ENCODE measurements around the gene AFF4. TPM values are rescaled to one million over a fixed set of nuclear protein-coding genes. Genes with fewer than 3 reads are reported as not detected.
"Not testable (repeated sequence)": the region's sequence is repeated elsewhere in the genome, so short reads cannot be mapped to it uniquely, and the experiment has no call there.

The AFF4 gene
- polyA plus RNA-seq, 2 of the 4 experiments (the other 2 are of a cell fraction) = 22.1 to 43.5 TPM

GRCh38 chr5:132947671-132948070 is 15.8 kb downstream of the AFF4 start:
- ATAC-seq = peak in 1 of 2 experiments; percentile 46; a peak in 4 of 6 replicates
- TF ChIP-seq MAZ (IDR thresholded peaks at IDR 0.05; ENCODE audit: borderline replicate concordance, low read depth, low read length) (no peak), ZC3H11A (IDR thresholded peaks at IDR 0.05) (no peak), CHD4 (IDR thresholded peaks at IDR 0.05; ENCODE audit: borderline replicate concordance) (no peak)
- Histone ChIP-seq H3K4me3 (no peak overlapping the region), H3K4me1 (peaks cover 21% of the 10 kb centered on the region), H3K4me2 (peak overlapping the region; percentile 29), H3K27ac (no peak overlapping the region), H3K9me3 (no peaks in the 10 kb centered on the region)
- WGBS (ENCODE audit: missing lambda C conversion rate) = 12% methylated on average over 2 of the region's 2 CpGs
- FAIRE-seq = peak; percentile 32
- ChIA-PET POLR2A (no interaction called here), CTCF (interaction anchor here (1.3 kb wide), 1 partner anchor 37 kb away, joined by 3 read pairs; no protein-coding TSS in a partner anchor)
- DNase-seq (ENCODE audit: low read depth in 1 of 2, low spot score in 1 of 2) = no peak

DNA sequence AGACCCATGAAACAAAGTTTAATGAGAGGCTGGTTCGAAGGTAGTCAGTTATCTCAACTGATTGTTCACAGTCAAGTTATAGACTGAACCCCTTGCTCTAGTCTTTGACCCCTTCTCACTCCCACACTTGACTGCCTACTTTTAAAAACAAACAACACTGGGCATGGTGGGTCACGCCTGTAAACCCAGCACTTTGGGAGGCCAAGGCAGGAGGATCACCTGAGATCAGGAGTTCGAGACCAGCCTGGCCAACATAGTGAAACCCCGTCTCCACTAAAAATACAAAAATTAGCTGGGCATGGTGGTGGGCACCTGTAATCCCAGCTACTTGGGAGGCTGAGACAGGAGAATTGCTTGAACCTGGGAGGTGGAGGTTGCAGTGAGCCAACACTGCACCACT is 18.1 kb downstream of the AFF4 start:
- peaks cover 21% of the 10 kb centered on the region for H3K4me1 ChIP-seq
- CTCF ChIA-PET; FAIRE-seq; H3K4me2 ChIP-seq; H3K4me3 ChIP-seq; H3K9me3 ChIP-seq; ATAC-seq; POLR2A ChIA-PET; DNase-seq (ENCODE audit: low read depth in 1 of 2, low spot score in 1 of 2); H3K27ac ChIP-seq: not testable (repeated sequence)
- 90% methylated on average over 4 of the region's 4 CpGs for WGBS (ENCODE audit: missing lambda C conversion rate)

- Histone ChIP-seq H3K27ac (no peak overlapping the region), H3K9me3 (no peaks in the 10 kb centered on the region), H3K4me1 (peaks cover 13% of the 10 kb centered on the region), H3K4me2 (no peak overlapping the region), H3K4me3 (no peak overlapping the region)
- CTCF ChIA-PET = interaction anchor here (1.4 kb wide), 1 partner anchor 20 kb away, joined by 4 read pairs; the partner anchor contains the start of gene AFF4
- POLR2A ChIA-PET = no interaction called here
- DNase-seq (ENCODE audit: low read depth in 1 of 2, low spot score in 1 of 2) (no peak), ATAC-seq (no peak), FAIRE-seq (no peak)
- WGBS (ENCODE audit: missing lambda C conversion rate) = 91% methylated on average over 3 of the region's 3 CpGs
- no peak for TF ChIP-seq RNF2 (IDR thresholded peaks at IDR 0.05; ENCODE audit: borderline replicate concordance, low read depth)
- TF ChIP-seq, protein P1, sequence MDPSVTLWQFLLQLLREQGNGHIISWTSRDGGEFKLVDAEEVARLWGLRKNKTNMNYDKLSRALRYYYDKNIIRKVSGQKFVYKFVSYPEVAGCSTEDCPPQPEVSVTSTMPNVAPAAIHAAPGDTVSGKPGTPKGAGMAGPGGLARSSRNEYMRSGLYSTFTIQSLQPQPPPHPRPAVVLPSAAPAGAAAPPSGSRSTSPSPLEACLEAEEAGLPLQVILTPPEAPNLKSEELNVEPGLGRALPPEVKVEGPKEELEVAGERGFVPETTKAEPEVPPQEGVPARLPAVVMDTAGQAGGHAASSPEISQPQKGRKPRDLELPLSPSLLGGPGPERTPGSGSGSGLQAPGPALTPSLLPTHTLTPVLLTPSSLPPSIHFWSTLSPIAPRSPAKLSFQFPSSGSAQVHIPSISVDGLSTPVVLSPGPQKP (IDR thresholded peaks at IDR 0.05; ENCODE audit: low read depth, low read length) = no peak
- no peak for TF ChIP-seq EHMT2 (IDR thresholded peaks at IDR 0.05; ENCODE audit: low read depth)
- TF ChIP-seq JUNB (IDR thresholded peaks at IDR 0.05) = no peak
- TF ChIP-seq NR3C1 (IDR thresholded peaks at IDR 0.05) = no peak
- no peak for TF ChIP-seq RFX5 (IDR thresholded peaks at IDR 0.05)
- TF ChIP-seq, protein P2, sequence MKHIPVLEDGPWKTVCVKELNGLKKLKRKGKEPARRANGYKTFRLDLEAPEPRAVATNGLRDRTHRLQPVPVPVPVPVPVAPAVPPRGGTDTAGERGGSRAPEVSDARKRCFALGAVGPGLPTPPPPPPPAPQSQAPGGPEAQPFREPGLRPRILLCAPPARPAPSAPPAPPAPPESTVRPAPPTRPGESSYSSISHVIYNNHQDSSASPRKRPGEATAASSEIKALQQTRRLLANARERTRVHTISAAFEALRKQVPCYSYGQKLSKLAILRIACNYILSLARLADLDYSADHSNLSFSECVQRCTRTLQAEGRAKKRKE (CRISPR knock-in tag; IDR thresholded peaks at IDR 0.05; ENCODE audit: low read depth) = no peak
- no peak for TF ChIP-seq JUN (IDR thresholded peaks at IDR 0.05)
- TF ChIP-seq MYC (IDR thresholded peaks at IDR 0.05; ENCODE audit: borderline replicate concordance, low read length) = no peak
- no peak for TF ChIP-seq EP300 (IDR thresholded peaks at IDR 0.05)
- no peak for TF ChIP-seq ESRRA (IDR thresholded peaks at IDR 0.05; ENCODE audit: borderline replicate concordance, low read length)
- no peak for TF ChIP-seq NPAS2 (CRISPR knock-in tag; IDR thresholded peaks at IDR 0.05; ENCODE audit: borderline replicate concordance)
- TF ChIP-seq, protein P3, sequence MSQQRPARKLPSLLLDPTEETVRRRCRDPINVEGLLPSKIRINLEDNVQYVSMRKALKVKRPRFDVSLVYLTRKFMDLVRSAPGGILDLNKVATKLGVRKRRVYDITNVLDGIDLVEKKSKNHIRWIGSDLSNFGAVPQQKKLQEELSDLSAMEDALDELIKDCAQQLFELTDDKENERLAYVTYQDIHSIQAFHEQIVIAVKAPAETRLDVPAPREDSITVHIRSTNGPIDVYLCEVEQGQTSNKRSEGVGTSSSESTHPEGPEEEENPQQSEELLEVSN (IDR thresholded peaks at IDR 0.05; ENCODE audit: borderline replicate concordance, low read depth) = no peak
- TF ChIP-seq HDAC2 (IDR thresholded peaks at IDR 0.05) = no peak
- no peak for TF ChIP-seq HOXA7 (CRISPR knock-in tag; IDR thresholded peaks at IDR 0.05)
- TF ChIP-seq ZFP36 (IDR thresholded peaks at IDR 0.05; ENCODE audit: borderline replicate concordance, partially characterized antibody) = no peak
- no peak for TF ChIP-seq TP53 (CRISPR knock-in tag; IDR thresholded peaks at IDR 0.05)
These were observed 19.9 kb downstream of the AFF4 start for GRCh38 chr5:132943362-132944022.

Data from A549 (cell line).